ENCODE data around the gene MEG3.

MEG3 gene

GRCh38 chr14:100907240-100907639, 81.3 kb downstream of the MEG3 start:
- no peak for DNase-seq (ENCODE audit: insufficient read length, low spot score)
- FAIRE-seq = no peak

GRCh38 chr14:100909439-100909838, 83.5 kb downstream of the MEG3 start:
- DNase-seq (ENCODE audit: insufficient read length, low spot score) = no peak
- no peak for FAIRE-seq
